Jurkat, Clone E6-1 (cell line): ENCODE data around the gene THEMIS2.
"Not testable (repeated sequence)": the region's sequence is repeated elsewhere in the genome, so short reads cannot be mapped to it uniquely, and the experiment has no call there.

Source experiments
- DNase-seq: peaks from one replicate; pipeline ENCODE4 v3.0.0-alpha.2; 2011; ENCODE audit warnings: low read depth, low spot score
- H3K4me3 ChIP-seq: 2 replicates; pipeline ENCODE4 v1.5.1; 2011; ENCODE audit warnings: mild to moderate bottlenecking, low read length, control low read depth, moderate library complexity

The THEMIS2 gene

GRCh38 chr1:27862004-27862403 is 10.3 kb upstream of the THEMIS2 start:
- no peak overlapping the region for H3K4me3 ChIP-seq
- DNase-seq: no peak

- DNase-seq: no peak
- H3K4me3 ChIP-seq: no peak overlapping the region
Observed at GRCh38 chr1:27862671-27863537, 9.4 kb upstream of the THEMIS2 start.

GRCh38 chr1:27863538-27863915 is 8.8 kb upstream of the THEMIS2 start:
- no peak overlapping the region for H3K4me3 ChIP-seq
- DNase-seq: no peak

GRCh38 chr1:27864264-27864895 is 8.0 kb upstream of the THEMIS2 start:
- no peak for DNase-seq
- no peak overlapping the region for H3K4me3 ChIP-seq

- DNase-seq: no peak
- H3K4me3 ChIP-seq: no peak overlapping the region
Observed at GRCh38 chr1:27865821-27866220, 6.5 kb upstream of the THEMIS2 start.

GRCh38 chr1:27868556-27868931 is 3.8 kb upstream of the THEMIS2 start:
- no peak for DNase-seq
- peak overlapping the region; percentile 66 for H3K4me3 ChIP-seq

- DNase-seq: peak; percentile 90
- peak overlapping the region; percentile 66 for H3K4me3 ChIP-seq
Observed at GRCh38 chr1:27868932-27869718, 3.2 kb upstream of the THEMIS2 start.

GRCh38 chr1:27869719-27870085 is 2.6 kb upstream of the THEMIS2 start:
- DNase-seq: no peak
- H3K4me3 ChIP-seq: peak overlapping the region; percentile 66

- H3K4me3 ChIP-seq, DNase-seq: not testable (repeated sequence)
Observed at GRCh38 chr1:27871076-27871475, 1.3 kb upstream of the THEMIS2 start.

GRCh38 chr1:27872802-27873551 is 633 bp downstream of the THEMIS2 start:
- H3K4me3 ChIP-seq: peak overlapping the region; percentile 46
- no peak for DNase-seq

GRCh38 chr1:27873671-27874384 is 1.5 kb downstream of the THEMIS2 start:
- no peak overlapping the region for H3K4me3 ChIP-seq
- no peak for DNase-seq

GRCh38 chr1:27876341-27877114 is 4.2 kb downstream of the THEMIS2 start:
- no peak for DNase-seq
- no peak overlapping the region for H3K4me3 ChIP-seq

GRCh38 chr1:27877115-27877416 is 4.7 kb downstream of the THEMIS2 start:
- H3K4me3 ChIP-seq: no peak overlapping the region

GRCh38 chr1:27878039-27878438 is 5.7 kb downstream of the THEMIS2 start:
- peak; percentile 77 for DNase-seq
- H3K4me3 ChIP-seq: no peak overlapping the region

More at GRCh38 chr1:27877115-27877416, 4.7 kb downstream of the THEMIS2 start:
- DNase-seq: no peak

GRCh38 chr1:27878787-27879335 is 6.5 kb downstream of the THEMIS2 start:
- DNase-seq: no peak
- no peak overlapping the region for H3K4me3 ChIP-seq

- DNase-seq: no peak
- no peak overlapping the region for H3K4me3 ChIP-seq
Observed at GRCh38 chr1:27879374-27880082, 7.2 kb downstream of the THEMIS2 start.

- no peak for DNase-seq
- no peak overlapping the region for H3K4me3 ChIP-seq
Observed at GRCh38 chr1:27882543-27882903, 10.2 kb downstream of the THEMIS2 start.
